Thymus (tissue), 11 donors: Measurements from ENCODE around the gene TMIE. TPM values are rescaled to one million over a fixed set of nuclear protein-coding genes. Genes with fewer than 3 reads are reported as not detected.
"Not testable (repeated sequence)": the region's sequence is repeated elsewhere in the genome, so short reads cannot be mapped to it uniquely, and the experiment has no call there.

Experiments used
- DNase-seq, 9 donors: peaks; one replicate each; pipeline ENCODE4 v3.0.0-alpha.2; 2013; ENCODE audit warnings: low spot score in 9 of 9, low read depth in 6 of 9, missing footprints in 1 of 9
- H3K27ac ChIP-seq, 2 donors: one replicate each; pipeline ENCODE4 v1.5.1; 2013; ENCODE audit warnings: control low read depth in 1 of 2, low read depth in 1 of 2, low read length in 1 of 2, mild to moderate bottlenecking in 1 of 2, moderate library complexity in 1 of 2
- H3K27me3 ChIP-seq, 2 donors: one replicate each; pipeline ENCODE4 v1.5.1; 2013; ENCODE audit warnings: low read length in 1 of 2; ENCODE audit not compliant: control insufficient read depth in 2 of 2, insufficient read depth in 1 of 2
- H3K36me3 ChIP-seq, 2 donors: one replicate each; pipeline ENCODE4 v1.5.1; 2013; ENCODE audit warnings: low read length in 1 of 2, mild to moderate bottlenecking in 1 of 2, moderate library complexity in 1 of 2; ENCODE audit not compliant: control insufficient read depth in 2 of 2, insufficient read depth in 2 of 2
- H3K4me1 ChIP-seq, 2 donors: one replicate each; pipeline ENCODE4 v1.5.1; 2013; ENCODE audit warnings: low read length in 2 of 2; ENCODE audit not compliant: control insufficient read depth in 2 of 2, insufficient read depth in 2 of 2
- H3K4me3 ChIP-seq, 2 donors: one replicate each; pipeline ENCODE4 v1.5.1; 2013; ENCODE audit warnings: low read length in 2 of 2, control low read depth in 1 of 2, mild to moderate bottlenecking in 1 of 2
- H3K9me3 ChIP-seq, 2 donors: one replicate each; pipeline ENCODE4 v1.5.1; 2013; ENCODE audit warnings: low read length in 1 of 2, mild to moderate bottlenecking in 1 of 2; ENCODE audit not compliant: control insufficient read depth in 2 of 2, insufficient read depth in 1 of 2
- WGBS: extraction: QIAGEN DNeasy Blood & Tissue Kit; methylation state at CpG from one replicate; pipeline ENCODE4 v1.1.7; 2013; 5-methylcytosine and 5-hydroxymethylcytosine counted together
- polyA plus RNA-seq: library from polyadenylated mRNA; stranded (reverse); fragments of 200-250 nt; gene quantifications from one replicate; pipeline ENCODE4 v1.2.3, GENCODE V29; 2013
- total RNA-seq: library from RNA; stranded (reverse); fragments of 120-200 nt; gene quantifications from one replicate; pipeline ENCODE4 v1.2.4, GENCODE V29; 2013
- donor health status: healthy.

Gene TMIE
- total and polyA plus RNA-seq, 2 donors: 0.57 to 0.85 TPM

GRCh38 chr3:46746711-46747110, 45.5 kb downstream of the TMIE start:
- DNase-seq: no peak
- Histone ChIP-seq H3K9me3 (no peaks in the 10 kb centered on the region), H3K27ac (no peak overlapping the region), H3K27me3 (peaks cover 0 to 6% of the 10 kb centered on the region in 2 donors), H3K4me1 (peaks cover 4 to 8% of the 10 kb centered on the region in 2 donors), H3K4me3 (no peak overlapping the region), H3K36me3 (no peaks in the 10 kb centered on the region)

GRCh38 chr3:46748170-46748569, 47.0 kb downstream of the TMIE start:
- Histone ChIP-seq H3K9me3 (no peaks in the 10 kb centered on the region), H3K4me3 (no peak overlapping the region), H3K36me3 (no peaks in the 10 kb centered on the region), H3K27me3 (peaks cover 0 to 6% of the 10 kb centered on the region in 2 donors), H3K4me1 (peaks cover 19 to 21% of the 10 kb centered on the region in 2 donors), H3K27ac (no peak overlapping the region)
- DNase-seq: no peak
- WGBS: 98% methylated on average over 2 of the region's 2 CpGs

DNA sequence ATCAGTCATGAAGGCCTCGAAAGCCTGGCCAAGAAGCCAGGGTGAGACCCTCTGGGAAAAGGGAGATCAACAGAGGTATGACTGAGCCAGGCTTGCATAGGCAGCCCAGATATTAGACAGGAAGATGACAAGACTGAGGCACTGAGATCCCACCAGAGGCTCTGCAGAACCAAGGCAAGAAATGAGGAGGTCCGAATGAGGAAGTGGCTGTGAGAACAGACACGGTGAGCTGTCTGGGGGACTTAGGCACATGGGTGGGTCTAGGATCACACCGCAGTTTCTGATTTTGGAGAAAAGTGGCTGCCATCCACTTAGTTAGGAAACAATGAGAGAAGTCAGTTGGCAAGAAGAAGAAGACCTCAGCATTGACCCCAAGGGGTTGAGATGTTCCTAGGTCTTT, 47.9 kb downstream of the TMIE start:
- no peak for DNase-seq
- peaks cover 0 to 6% of the 10 kb centered on the region in 2 donors for H3K27me3 ChIP-seq
- 73% methylated on average over 4 of the region's 4 CpGs for WGBS
- H3K9me3 ChIP-seq: no peaks in the 10 kb centered on the region
- H3K4me3 ChIP-seq: no peak overlapping the region
- peaks cover 21 to 22% of the 10 kb centered on the region in 2 donors for H3K4me1 ChIP-seq
- no peaks in the 10 kb centered on the region for H3K36me3 ChIP-seq
- H3K27ac ChIP-seq: no peak overlapping the region

DNA sequence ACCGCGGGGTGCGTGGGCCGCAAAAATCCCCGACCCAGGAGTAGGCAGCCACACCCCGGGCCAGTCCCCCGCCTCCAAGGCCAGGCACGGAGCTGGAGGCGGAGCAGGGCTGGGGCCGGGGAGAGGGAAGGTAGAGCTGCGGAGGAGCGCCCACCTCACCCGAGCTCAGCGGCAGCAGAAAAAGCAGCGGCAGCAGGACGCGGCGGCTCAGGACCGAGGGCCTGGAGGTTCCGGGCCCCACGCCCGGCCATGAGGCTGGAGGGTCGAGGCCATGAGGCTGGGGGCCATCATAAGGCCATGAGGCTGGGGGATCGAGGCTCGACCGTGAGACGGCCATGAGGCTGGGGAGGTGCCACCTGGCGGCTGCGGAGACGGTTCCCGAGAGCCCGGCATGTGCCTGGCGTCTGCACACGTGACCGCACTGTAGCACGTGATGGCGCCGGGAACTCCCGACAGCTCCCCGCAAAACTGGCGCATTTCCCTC, 49.4 kb downstream of the TMIE start:
- WGBS: 92% methylated on average over 41 of the region's 41 CpGs
- no peaks in the 10 kb centered on the region for H3K36me3 ChIP-seq
- H3K27me3 ChIP-seq: peaks cover 0 to 6% of the 10 kb centered on the region in 2 donors
- H3K27ac ChIP-seq: no peak overlapping the region
- no peaks in the 10 kb centered on the region for H3K9me3 ChIP-seq
- DNase-seq: no peak
- H3K4me3 ChIP-seq: no peak overlapping the region
- peaks cover 22 to 24% of the 10 kb centered on the region in 2 donors for H3K4me1 ChIP-seq

GRCh38 chr3:46753127-46753526, 51.9 kb downstream of the TMIE start:
- 9% methylated on average over 6 of the region's 6 CpGs for WGBS
- not testable (repeated sequence) for H3K27me3 ChIP-seq, H3K9me3 ChIP-seq, H3K27ac ChIP-seq, H3K4me3 ChIP-seq, H3K36me3 ChIP-seq
- H3K4me1 ChIP-seq: peaks cover 22 to 24% of the 10 kb centered on the region in 2 donors
- peak; percentile 28 to 86 (median 57) for DNase-seq

- WGBS: 97% methylated on average over 6 of the region's 6 CpGs
- DNase-seq: no peak
- Histone ChIP-seq H3K27me3 (peaks cover 0 to 1% of the 10 kb centered on the region in 2 donors), H3K9me3 (no peaks in the 10 kb centered on the region), H3K4me3 (no peak overlapping the region), H3K36me3 (no peaks in the 10 kb centered on the region), H3K4me1 (peaks cover 22 to 24% of the 10 kb centered on the region in 2 donors), H3K27ac (no peak overlapping the region)
These were observed 54.5 kb downstream of the TMIE start for GRCh38 chr3:46755646-46756045.

DNA sequence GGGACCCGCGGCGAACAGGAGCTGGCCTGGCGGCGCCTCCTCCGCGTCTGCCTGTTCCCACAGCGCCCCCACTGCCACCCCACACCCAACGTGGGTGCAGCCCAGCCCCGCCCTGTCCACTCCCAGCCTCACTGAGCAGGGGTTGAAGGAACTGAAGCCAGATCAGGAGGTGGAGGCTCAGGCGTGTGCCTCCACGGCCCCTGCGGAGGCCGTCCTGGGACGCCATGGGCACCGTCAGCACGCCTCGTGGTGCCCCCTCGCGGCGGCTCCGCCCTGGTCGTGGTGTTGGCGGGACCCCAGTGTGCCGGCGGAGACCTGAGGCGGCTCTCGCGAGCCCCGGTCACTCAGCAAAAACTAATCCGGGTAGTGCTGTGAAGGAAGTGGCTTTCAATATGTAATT, 55.5 kb downstream of the TMIE start:
- H3K4me1 ChIP-seq: peaks cover 17 to 19% of the 10 kb centered on the region in 2 donors
- no peaks in the 10 kb centered on the region for H3K27me3 ChIP-seq
- H3K27ac ChIP-seq: no peak overlapping the region
- H3K36me3 ChIP-seq: no peaks in the 10 kb centered on the region
- no peak for DNase-seq
- H3K9me3 ChIP-seq: no peaks in the 10 kb centered on the region
- 96% methylated on average over 31 of the region's 31 CpGs for WGBS
- H3K4me3 ChIP-seq: no peak overlapping the region

DNA sequence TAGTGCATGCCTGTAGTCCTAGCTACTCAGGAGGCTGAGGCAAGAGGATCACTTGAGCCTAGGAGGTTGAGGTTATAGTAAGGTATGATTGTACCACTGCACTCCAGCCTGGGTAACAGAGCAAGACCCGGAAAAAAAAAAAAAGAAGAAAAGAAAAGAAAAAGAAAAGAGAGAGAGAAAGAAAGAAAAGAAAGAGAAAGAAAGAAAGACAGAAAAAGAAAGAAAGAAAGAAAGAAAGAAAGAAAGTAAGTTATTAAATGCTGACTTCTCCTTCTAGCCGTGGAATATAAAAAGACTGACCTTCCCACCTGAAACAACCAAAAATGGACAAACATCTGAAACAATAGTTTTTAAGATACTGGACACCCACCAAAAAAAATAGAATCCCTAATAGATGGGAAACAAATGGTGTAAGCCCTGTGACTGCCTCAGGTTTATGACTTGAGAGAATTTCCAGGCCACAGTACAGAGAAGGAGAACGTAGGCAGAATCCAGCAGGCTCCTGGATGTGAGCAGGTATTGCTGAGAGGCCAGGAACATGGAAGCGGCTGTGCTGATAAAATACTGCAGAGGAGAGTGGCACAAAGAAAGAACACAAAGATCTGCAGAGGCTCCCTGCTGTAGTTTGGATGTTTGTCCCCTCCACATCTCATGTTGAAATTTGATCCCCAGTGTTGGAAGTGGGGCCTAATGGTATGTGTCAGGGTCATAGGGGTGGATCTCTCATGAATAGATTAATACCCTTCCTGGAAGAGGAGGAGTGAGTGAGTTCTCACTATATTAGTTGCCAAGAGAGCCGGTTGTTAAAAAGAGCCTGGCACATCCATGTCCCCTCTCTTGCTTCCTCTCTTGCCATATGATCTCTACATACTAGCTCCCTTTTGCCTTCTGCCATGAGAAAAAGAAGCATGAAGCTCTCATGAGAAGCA, 58.3 kb downstream of the TMIE start:
- DNase-seq: no peak
- H3K9me3 ChIP-seq: no peaks in the 10 kb centered on the region
- H3K27ac ChIP-seq: no peak overlapping the region
- peaks cover 0 to 3% of the 10 kb centered on the region in 2 donors for H3K4me1 ChIP-seq
- H3K4me3 ChIP-seq: no peak overlapping the region
- H3K36me3 ChIP-seq: no peaks in the 10 kb centered on the region
- 97% methylated on average over 5 of the region's 5 CpGs for WGBS
- H3K27me3 ChIP-seq: no peaks in the 10 kb centered on the region
